Left renal cortex interstitium (tissue), 4 donors: ENCODE data around the gene ACSM6. TPM values are rescaled to one million over a fixed set of nuclear protein-coding genes. Genes with fewer than 3 reads are reported as not detected.

Experiments used
- DNase-seq, 4 donors: peaks; one replicate each; pipeline ENCODE4 v3.0.0-alpha.2; 2013; ENCODE audit warnings: low read depth in 4 of 4, low spot score in 2 of 4, missing footprints in 1 of 4
- polyA plus RNA-seq, 4 donors: library from polyadenylated mRNA; unstranded; fragments of 120-200 nt; gene quantifications; one replicate each; pipeline ENCODE4 v1.2.1, GENCODE V29; 2013; ENCODE audit not compliant: insufficient read length in 4 of 4

Gene ACSM6
- polyA plus RNA-seq, 4 donors: 0.10 to 0.47 (median 0.22) TPM

GRCh38 chr10:95243318-95243617 is 49.2 kb downstream of the ACSM6 start:
- DNase-seq: no peak

GRCh38 chr10:95244152-95244551 is 50.1 kb downstream of the ACSM6 start:
- no peak for DNase-seq

- no peak for DNase-seq
Observed at GRCh38 chr10:95245425-95246055, 51.5 kb downstream of the ACSM6 start.

- DNase-seq: peak in 1 of 4 donors; percentile 59
Observed at GRCh38 chr10:95246582-95247051, 52.6 kb downstream of the ACSM6 start.

GRCh38 chr10:95247200-95247880 is 53.3 kb downstream of the ACSM6 start:
- no peak for DNase-seq

- DNase-seq: no peak
Observed at GRCh38 chr10:95247881-95248583, 54.0 kb downstream of the ACSM6 start.

GRCh38 chr10:95248989-95249388 is 55.0 kb downstream of the ACSM6 start:
- DNase-seq: no peak

GRCh38 chr10:95249467-95249866 is 55.4 kb downstream of the ACSM6 start:
- DNase-seq: no peak

GRCh38 chr10:95250856-95251255 is 56.8 kb downstream of the ACSM6 start:
- no peak for DNase-seq

- no peak for DNase-seq
Observed at GRCh38 chr10:95253007-95253406, 59.0 kb downstream of the ACSM6 start.

- no peak for DNase-seq
Observed at GRCh38 chr10:95253686-95254085, 59.6 kb downstream of the ACSM6 start.

- DNase-seq: no peak
Observed at GRCh38 chr10:95254629-95255028, 60.6 kb downstream of the ACSM6 start.

GRCh38 chr10:95256268-95256667 is 62.2 kb downstream of the ACSM6 start:
- no peak for DNase-seq

GRCh38 chr10:95257849-95258248 is 63.8 kb downstream of the ACSM6 start:
- DNase-seq: no peak

- DNase-seq: no peak
Observed at GRCh38 chr10:95260397-95260881, 66.4 kb downstream of the ACSM6 start.

- no peak for DNase-seq
Observed at GRCh38 chr10:95260909-95261552, 67.0 kb downstream of the ACSM6 start.

- no peak for DNase-seq
Observed at GRCh38 chr10:95261926-95262325, 67.9 kb downstream of the ACSM6 start.

- no peak for DNase-seq
Observed at GRCh38 chr10:95262763-95263518, 68.9 kb downstream of the ACSM6 start.

- no peak for DNase-seq
Observed at GRCh38 chr10:95263864-95264226, 69.8 kb downstream of the ACSM6 start.

- DNase-seq: no peak
Observed at GRCh38 chr10:95264227-95265051, 70.4 kb downstream of the ACSM6 start.
